D341Med (cell line): ENCODE measurements around the gene ABI3BP.

ENCODE experiments used
- DNase-seq: peaks from one replicate; pipeline ENCODE4 v3.0.0; 2012; ENCODE audit warnings: low spot score

The ABI3BP gene

GRCh38 chr3:100730524-100730923 lies 262.7 kb downstream of the ABI3BP start:
- no peak for DNase-seq

DNA sequence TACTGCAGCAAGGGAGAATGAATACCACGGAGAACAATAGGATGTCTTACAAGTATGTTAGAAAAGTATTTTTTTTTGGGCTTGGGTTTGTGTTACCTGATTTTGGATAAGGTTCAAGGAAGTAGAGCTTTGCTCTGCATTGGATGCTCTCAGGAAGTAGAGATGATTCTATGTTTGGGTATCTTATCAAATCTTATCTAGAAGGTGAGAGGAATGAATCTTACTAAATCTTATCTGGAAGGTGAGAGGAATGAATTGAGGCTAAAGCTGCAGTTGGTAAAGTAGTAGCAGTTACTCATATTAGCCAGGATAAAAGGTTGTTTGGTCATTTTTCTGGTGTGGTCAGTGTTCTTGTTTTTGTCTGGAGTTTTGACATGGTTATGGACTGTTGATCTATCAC lies 266.5 kb downstream of the ABI3BP start:
- DNase-seq, result no peak

GRCh38 chr3:100725935-100726513 lies 267.2 kb downstream of the ABI3BP start:
- no peak for DNase-seq

DNA sequence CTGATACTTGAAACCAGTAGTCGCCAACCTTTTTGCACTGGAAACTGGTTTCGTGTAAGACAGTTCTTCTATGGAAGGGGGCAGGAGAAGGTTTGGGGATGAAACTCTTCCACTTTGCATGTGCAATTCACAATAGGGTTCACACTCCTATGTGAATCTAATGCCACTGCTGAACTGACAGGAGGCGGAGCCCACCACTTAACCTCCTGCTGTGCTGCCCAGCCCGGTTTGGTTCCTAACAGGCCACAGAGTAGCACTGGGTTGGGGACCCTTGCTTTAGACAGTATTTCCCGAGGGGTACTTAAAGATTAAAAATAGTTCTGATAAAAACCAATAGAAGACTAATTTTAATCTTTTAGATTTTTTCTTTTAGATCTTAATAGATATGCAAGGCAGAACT lies 272.8 kb downstream of the ABI3BP start:
- DNase-seq, result no peak

DNA sequence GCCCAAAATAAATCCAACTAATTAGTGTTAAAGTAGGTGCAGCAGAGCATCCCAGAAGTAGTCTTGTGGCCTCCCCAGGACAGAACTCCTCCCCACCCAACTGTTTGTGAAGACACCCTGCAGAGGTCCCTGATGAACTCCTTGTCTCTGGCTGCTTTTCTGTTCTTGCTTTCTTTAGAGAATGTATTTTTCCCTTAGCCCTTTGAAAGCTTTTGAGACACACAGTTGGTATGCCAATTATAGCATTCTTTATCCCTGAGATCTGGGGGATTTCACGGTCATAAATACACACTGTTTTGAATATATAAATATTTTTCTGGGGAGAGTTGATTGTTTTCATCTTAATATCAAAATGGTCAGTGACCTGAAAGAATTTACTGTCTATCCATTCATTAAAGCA lies 274.1 kb downstream of the ABI3BP start:
- no peak for DNase-seq

DNA sequence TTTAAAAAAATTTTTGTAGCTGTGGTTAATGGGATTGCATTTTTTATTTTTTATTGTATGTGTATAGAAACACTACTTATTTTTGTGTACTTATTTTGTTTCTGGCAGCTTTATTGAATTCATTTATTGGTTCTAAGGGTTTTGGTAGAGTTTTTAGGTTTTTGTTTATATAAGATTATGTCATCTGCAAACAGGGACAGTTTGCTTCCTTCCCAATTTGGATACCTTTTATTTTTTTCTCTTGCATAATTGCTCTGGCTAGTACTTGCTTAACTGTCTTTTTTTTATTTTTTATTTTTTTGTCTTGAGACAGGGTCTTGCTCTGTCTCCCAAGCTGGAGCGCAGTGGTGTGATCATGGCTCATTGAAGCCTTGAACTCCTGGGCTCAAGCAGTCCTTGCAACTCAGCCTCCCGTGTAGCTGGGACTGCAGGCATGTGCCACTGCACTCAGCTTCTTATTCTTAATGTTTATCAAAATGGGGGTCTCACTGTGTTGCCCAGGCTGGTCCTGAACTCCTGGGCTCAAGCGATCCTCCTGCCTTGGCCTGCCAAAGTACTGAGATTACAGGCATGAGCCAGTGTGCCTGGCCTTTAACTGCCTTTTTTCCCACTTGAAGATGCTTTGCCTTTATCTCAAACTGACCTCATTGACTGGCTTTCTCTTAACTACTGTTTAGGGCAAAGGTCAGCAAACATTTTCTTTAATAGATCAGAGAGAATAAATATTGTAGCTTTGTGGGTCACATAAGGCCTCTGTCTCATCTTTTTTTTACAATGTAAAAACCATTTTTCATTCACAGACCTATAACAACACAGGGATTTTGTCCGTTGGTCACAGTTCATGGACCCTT lies 275.4 kb downstream of the ABI3BP start:
- no peak for DNase-seq

DNA sequence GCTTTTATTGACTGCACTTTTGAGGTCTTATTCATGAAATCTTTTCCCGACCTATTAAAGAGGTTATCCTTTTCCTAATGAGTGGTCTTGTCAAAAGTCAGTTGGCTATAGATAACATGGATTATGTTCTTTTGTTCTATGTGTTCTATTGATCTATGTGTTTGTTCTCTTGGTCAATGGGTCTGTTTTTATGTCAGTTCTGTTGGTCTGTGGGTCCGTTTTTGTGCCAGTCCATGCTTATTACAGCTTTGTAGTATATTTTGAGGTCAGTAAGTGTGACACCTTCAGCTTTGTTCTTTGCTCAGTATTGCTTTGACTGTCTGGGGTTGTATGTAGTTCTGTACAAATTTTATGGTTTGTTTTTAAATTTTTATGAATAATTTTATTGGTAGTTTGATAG lies 276.2 kb downstream of the ABI3BP start:
- no peak for DNase-seq

- no peak for DNase-seq
Observed at GRCh38 chr3:100715176-100715575, 278.0 kb downstream of the ABI3BP start.

DNA sequence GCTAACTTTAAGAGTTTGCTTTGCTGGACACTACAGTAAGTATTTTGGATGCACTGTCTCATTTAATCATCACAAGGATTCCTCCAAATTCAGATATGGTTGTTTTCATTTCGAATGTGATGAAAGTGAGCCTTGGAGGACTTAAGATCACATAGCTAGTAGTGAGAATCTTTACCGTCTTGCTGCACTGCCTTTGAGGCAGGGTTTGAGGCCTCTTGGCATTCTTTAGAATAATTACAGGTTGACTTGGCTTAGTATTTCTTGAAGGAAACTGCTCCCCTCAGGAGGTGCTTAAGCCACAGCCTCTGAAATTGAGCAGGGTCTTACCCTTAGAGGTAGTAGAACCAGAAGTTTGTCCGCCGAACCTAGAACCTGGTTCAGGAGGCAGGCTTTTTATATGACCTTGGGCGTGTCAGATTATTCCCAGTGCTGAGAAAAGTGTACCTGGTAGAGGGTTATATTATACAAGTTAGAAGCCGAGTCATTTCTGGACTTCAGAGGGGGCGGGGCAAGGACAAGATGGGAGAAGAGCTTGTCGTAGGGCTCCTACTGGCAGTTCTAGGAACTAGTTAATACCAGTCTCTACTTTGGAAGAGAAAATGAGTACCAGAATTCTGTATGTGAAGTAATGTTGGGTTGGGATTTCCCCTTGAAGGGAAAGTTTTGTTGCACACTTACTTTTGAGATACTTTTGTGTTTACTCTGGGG lies 282.8 kb downstream of the ABI3BP start:
- peak; percentile 49 for DNase-seq

DNA sequence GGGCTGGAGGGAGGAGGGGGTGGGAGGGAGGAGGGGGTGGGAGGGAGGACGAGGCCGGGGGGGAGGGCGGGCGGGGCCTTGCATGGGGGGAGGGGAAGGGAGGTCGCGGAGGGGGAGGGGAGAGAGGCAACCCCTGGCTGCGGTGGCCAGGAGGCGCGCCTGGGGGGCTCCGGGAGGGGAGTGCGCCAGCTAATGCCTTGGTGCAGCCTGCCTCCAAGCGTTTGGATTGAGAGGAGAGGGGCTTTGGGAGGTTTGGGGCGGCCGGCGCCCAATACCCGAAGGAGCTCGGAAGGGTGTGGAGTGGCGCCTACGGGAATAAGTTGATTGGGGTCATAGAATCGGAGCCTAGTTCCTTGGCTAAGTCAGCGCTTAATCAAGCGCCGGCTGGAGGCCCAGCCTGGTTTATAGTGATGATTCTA lies 283.4 kb downstream of the ABI3BP start:
- DNase-seq, result peak; percentile 84

DNA sequence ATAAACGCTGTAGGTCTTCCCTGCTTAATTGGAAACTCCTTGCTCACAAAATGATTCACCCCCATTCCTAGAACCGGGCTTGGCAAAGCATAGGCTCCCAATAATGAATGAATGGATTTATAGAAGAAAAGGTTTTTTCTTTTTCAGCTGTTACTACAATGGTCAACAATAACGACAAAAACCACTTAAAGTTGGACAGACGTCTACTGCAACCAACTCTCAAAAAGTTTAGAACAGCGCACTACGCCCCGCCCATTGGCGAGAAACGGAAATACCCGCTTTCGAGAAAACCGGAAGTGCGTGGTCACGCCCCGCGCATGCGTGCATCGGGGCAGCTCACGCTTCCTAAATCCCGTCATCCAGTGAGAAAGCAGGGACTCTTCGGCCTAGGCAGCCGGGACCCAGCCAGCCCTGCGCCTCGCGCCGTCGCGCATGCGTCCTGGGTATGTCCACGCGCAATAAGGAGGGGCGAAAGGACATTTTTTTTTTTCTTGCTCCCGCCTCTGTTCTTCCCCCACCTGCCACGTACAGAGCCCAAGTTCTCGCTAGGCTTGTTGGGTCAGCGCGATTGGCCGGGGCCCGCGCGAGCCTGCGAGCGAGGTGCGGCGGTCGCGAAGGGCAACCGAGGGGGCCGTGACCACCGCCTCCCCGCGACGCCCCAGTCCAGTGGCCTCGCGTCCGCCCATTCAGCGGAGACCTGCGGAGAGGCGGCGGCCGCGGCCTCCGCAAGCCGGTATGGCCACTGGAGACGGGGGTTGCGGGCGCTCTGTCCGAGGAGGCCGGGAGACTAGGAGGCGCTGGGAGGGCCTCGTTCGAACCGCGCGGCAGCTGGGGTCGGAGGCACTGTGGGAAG lies 284.0 kb downstream of the ABI3BP start, which contains the start of gene TFG:
TSS of gene TFG (plus strand) at position 506 of the 853 bp plus-strand sequence. CDS start 4,192 bp downstream, outside the sequence.
- peak; percentile 100 for DNase-seq

DNA sequence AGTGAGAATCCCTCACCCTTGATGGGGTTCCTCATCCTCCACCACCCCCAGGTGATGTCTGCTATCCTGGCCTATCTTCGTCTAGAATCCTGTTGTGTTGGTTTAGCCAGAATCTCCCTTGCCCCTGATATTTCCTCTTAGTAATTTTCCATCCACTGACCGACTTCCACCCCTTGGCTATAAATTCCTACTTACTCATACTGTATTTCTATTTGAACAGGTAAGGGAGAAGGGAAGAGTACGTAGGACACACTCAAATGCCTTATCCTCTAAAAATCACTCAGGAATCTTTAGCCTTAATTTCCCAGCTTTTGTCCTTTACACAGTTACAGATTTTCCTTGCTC lies 284.6 kb downstream of the ABI3BP start:
- no peak for DNase-seq

- DNase-seq, result no peak
Observed at GRCh38 chr3:100706365-100706764, 286.9 kb downstream of the ABI3BP start.

DNA sequence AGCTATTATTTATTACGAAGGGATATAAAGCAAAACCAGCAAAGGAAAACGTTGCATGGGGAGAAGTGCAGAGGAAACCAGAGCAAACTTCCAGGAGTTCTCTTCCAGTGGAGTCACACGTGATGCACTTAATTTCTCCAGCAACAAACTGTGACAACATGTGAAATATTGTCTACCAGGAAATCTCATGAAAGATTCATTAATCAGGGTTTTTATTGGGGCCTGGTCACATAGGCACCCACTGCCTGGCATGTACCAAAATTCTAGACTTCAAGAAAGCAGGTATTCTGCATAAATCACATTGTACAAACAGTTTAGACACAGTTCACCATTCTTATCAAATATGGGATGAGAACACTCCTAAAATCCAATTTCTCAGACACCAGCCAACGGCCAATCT lies 289.4 kb downstream of the ABI3BP start:
- no peak for DNase-seq

GRCh38 chr3:100702980-100703345 lies 290.3 kb downstream of the ABI3BP start:
- DNase-seq, result no peak

DNA sequence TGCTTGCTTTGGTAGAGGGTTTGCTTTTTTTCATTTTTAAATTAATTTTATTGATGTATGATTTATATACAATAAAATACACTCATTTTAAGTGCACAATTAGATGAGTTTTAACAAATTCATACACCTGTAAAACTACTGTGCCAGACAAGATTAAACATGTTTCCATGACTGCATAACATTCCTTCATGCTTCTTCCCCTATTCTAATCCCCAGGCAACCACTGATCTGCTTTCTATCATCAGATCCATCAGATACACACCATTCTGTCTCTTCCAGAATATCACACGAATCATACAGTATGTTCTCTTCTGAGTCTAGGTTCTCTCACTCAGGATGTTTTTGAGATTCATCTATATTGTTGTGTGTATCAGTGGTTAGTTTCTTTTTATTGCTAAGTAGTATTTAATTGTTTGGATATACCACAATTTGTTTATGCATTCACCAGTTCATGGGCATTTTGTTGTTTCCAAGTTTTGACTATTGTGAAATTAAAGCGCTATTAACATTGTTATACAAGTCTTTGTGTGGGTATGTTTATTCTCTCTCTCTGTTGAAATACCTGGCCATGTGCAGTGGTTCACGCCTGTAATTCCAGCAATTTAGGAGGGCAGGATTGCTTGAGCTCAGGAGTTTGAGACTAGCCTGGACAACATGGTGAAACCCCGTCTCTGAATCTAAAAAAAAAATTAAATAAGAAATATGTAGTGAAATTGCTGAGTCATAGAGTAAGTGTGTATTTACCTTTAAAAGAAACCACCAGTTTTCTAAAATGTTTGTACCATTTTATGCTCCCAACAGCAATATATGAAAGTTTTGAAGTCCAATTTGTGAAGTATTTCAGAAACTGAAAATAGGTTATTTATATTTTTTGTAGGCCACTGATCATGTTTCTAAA lies 290.9 kb downstream of the ABI3BP start:
- no peak for DNase-seq

DNA sequence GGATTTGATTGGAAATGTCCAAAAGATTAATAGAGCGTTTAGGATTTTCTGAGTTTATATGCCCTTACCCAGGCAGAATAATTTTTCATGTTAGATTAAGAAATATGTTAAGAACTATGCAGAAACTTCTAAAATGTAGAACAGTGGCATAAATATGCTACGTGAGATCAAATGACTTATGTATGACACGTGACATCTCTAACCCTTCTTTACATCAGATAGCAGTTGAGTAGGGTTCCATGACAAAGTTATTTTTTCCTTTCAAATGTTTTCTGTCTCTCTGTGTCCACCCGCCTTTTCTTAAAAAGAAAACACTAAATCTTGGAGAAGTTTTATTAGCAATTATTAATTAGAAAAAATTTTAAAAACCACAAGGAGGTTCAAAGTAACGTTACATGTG lies 292.5 kb downstream of the ABI3BP start:
- DNase-seq, result no peak
